IPS-18a (cell line): Measurements from ENCODE around the gene FBXW5.

Experiments
- H3K27ac ChIP-seq: one replicate; pipeline ENCODE4 v1.5.1; 2013; ENCODE audit warnings: low read length
- H3K27me3 ChIP-seq: one replicate; pipeline ENCODE4 v1.6.1; 2013; ENCODE audit warnings: mild to moderate bottlenecking, low read length; ENCODE audit not compliant: control insufficient read depth, insufficient read depth
- H3K36me3 ChIP-seq: one replicate; pipeline ENCODE4 v1.6.1; 2013; ENCODE audit warnings: low read depth, low read length; ENCODE audit not compliant: control insufficient read depth
- H3K4me1 ChIP-seq: one replicate; pipeline ENCODE4 v1.6.1; 2013; ENCODE audit warnings: low read depth, low read length; ENCODE audit not compliant: control insufficient read depth
- H3K4me3 ChIP-seq: one replicate; pipeline ENCODE4 v1.5.1; 2013; ENCODE audit warnings: low read length
- H3K9ac ChIP-seq: one replicate; pipeline ENCODE4 v1.6.1; 2013; ENCODE audit warnings: mild to moderate bottlenecking, low read length, moderate library complexity
- H3K9me3 ChIP-seq: one replicate; pipeline ENCODE4 v1.6.1; 2013; ENCODE audit warnings: low read depth, low read length; ENCODE audit not compliant: control insufficient read depth

FBXW5 gene

DNA sequence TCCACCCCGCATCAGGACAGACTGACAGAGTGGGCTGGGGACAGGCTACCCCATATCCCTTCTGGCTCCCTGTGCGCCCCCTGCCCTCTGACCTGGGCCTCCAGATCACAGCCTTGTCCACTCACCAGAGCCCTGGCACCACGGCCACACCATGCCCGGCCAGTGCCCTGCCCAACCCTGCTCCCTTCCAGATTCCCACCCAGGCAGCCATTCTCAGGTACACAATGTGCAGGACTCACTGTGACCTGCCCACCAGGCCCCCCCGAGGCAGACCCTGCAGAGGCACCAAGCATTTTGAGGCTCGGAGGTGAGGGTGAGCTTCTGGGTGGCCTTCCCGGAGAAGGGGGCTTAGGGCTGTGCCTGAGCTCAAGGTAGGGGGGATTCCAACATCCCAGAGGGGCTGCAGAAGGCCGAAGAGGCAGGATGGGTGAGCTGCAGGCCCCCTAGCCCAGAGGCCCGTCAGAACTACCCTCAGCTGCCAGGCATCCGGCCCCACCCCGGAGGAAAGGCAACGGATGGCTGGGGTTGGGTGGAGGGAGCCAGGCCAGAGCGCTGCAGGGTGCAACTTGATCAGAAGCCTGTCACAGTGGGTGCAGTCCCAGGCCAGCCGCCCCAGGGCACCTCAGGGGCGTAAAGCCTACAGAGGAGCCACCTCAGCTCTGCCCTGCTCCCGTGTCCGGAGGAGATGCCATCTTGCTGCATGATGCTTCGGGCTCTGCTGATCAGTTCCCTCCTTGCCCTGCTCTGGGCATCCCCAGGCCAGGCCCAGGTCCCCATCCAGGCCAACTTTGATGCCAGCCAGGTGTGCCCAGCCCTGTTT is 37.9 kb upstream of the FBXW5 start, which contains the start of gene LCNL1:
TSS of gene LCNL1 (plus strand) at position 762 of the 820 bp plus-strand sequence. CDS start 594 bp downstream, outside the sequence.
- Histone ChIP-seq H3K9ac (no peak within 1 kb of the TSS), H3K36me3 (no peaks in the 10 kb centered on the region), H3K4me1 (no peaks in the 10 kb centered on the region), H3K9me3 (no peaks in the 10 kb centered on the region), H3K4me3 (no peak within 1 kb of the TSS), H3K27ac (no peak within 1 kb of the TSS), H3K27me3 (peaks cover 27% of the 10 kb centered on the region)

DNA sequence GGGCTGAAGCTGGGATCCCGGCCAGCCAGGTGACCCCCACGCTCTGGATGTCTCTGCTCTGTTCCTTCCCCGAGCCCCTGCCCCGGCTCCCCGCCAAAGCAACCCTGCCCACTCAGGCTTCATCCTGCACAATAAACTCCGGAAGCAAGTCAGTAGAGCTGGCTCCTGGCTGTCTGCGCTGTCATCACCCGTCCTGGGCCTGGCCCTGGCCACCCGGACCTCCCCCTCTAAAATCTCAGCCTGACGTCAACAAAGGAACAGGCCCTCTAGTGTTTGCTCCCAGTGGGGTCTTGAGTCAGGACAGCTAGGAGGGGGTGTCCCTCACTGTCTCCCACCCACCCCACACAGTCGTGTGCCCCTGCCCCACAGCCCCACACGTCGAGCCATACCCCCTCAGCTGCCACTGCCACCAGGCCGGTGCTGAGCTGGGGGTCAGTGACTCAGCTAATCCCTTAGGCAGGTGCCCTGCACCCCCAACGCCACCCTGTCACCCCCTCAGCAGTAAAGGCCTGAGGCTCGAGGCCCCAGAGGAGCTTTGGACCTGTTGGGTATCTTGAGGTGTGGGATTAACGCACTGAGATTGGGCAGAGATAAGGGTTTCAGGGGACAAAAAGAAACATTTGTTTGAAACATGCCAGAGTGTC is 37.2 kb upstream of the FBXW5 start:
- Histone ChIP-seq H3K9ac (no peak overlapping the region), H3K27me3 (peaks cover 32% of the 10 kb centered on the region), H3K4me1 (peaks cover 3% of the 10 kb centered on the region), H3K9me3 (no peaks in the 10 kb centered on the region), H3K36me3 (no peaks in the 10 kb centered on the region), H3K27ac (no peak overlapping the region), H3K4me3 (no peak overlapping the region)

DNA sequence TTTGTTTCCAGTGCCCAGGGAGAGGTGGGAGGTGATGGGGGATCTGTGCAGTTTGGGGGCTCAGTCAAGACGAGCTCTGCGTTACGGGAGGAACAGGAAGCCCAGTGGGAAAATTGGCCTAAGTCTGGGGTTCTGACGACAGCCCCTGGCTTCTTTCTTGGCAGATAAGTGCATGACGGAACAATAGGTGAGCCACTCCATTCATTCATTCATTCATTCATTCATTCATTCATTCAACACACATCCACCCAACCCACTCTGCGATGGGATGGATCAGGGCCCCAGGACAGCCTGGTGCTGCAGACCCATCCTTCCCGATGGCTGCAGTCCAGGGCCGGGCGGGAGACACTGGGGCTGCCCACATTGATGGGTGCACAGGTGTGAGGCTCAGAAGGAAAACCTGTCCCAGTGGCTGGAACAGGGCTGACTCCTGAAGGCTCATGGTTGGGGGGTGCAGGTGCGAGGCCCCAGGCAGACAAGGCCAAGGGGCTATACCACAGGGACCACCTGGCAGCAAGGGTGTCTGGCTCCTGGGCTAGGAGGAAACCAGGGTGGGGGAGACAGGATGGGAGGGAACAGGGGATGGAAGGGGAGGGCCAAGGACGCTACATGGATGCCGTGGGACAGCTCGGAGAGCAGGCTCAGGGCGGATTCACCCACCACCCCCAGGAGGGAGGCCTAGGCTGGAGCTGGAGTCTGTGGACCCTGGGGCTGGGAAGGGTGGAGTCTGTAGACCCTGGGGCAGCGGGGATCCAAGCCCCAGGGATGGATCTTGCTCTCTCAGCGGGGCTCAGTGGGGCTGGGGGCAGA is 36.3 kb upstream of the FBXW5 start:
- Histone ChIP-seq H3K4me1 (peaks cover 3% of the 10 kb centered on the region), H3K9me3 (no peaks in the 10 kb centered on the region), H3K27me3 (peaks cover 26% of the 10 kb centered on the region), H3K4me3 (no peak overlapping the region), H3K36me3 (no peaks in the 10 kb centered on the region), H3K9ac (no peak overlapping the region), H3K27ac (no peak overlapping the region)

DNA sequence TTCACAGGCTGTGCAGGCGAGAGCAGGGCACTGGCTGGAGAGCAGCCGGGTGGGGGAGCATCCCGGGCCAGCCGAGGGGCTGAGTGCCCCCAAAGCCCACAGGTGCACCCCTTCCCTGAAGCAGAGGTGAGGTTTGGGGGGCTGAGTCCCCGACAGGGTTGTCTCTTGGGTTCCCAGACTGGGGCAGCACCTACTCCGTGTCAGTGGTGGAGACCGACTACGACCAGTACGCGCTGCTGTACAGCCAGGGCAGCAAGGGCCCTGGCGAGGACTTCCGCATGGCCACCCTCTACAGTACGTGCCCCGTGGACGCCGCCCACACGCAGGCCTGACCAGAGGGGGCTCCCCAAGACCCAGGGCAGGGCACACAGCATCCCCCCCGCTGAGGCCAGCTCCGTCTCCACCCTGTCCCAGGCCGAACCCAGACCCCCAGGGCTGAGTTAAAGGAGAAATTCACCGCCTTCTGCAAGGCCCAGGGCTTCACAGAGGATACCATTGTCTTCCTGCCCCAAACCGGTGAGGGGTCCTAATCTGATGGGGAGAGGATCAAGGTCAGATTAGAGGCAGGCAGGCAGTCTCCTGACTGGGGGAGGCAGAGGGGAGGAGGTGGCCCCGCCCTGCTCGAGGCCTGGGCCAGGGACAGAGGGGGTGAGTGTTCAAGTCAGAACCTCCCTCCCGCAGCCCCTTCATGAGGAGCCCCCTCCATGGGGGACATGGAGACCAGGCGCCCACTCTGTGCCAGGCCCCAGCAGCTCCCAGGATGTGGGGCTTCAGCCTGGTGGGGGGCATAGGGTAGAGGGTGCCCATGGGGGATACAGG is 35.4 kb upstream of the FBXW5 start:
- Histone ChIP-seq H3K27ac (no peak overlapping the region), H3K27me3 (peaks cover 17% of the 10 kb centered on the region), H3K36me3 (no peaks in the 10 kb centered on the region), H3K4me1 (peaks cover 3% of the 10 kb centered on the region), H3K9ac (no peak overlapping the region), H3K9me3 (no peaks in the 10 kb centered on the region), H3K4me3 (no peak overlapping the region)

DNA sequence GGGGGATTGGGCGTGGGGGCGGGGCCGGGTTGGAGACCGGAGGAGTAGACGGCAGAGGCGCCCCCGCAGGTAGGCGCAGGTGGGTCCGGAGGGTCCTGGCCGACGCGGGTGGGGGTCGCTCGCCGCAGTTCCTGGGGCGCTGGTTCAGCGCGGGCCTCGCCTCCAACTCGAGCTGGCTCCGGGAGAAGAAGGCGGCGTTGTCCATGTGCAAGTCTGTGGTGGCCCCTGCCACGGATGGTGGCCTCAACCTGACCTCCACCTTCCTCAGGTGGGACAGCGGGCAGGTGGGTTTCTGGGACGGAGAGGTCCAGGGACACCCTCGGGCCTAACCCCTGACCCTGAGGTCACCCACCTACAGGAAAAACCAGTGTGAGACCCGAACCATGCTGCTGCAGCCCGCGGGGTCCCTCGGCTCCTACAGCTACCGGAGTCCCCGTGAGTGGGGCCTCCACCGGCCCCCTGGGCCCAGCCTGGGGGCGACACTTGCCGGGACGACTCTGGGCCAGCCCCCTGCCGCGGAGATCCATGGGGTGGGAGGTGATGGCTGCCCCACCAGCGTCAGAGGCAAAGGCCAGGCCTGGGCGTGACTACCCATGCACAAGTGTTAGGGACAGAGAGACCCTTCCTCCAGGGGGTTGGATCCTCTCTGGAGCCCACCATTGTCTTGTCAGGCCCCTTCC is 34.5 kb upstream of the FBXW5 start:
- H3K36me3 ChIP-seq: no peaks in the 10 kb centered on the region
- no peak overlapping the region for H3K4me3 ChIP-seq
- no peaks in the 10 kb centered on the region for H3K9me3 ChIP-seq
- H3K27me3 ChIP-seq: peaks cover 7% of the 10 kb centered on the region
- no peak overlapping the region for H3K27ac ChIP-seq
- no peak overlapping the region for H3K9ac ChIP-seq
- peaks cover 3% of the 10 kb centered on the region for H3K4me1 ChIP-seq

DNA sequence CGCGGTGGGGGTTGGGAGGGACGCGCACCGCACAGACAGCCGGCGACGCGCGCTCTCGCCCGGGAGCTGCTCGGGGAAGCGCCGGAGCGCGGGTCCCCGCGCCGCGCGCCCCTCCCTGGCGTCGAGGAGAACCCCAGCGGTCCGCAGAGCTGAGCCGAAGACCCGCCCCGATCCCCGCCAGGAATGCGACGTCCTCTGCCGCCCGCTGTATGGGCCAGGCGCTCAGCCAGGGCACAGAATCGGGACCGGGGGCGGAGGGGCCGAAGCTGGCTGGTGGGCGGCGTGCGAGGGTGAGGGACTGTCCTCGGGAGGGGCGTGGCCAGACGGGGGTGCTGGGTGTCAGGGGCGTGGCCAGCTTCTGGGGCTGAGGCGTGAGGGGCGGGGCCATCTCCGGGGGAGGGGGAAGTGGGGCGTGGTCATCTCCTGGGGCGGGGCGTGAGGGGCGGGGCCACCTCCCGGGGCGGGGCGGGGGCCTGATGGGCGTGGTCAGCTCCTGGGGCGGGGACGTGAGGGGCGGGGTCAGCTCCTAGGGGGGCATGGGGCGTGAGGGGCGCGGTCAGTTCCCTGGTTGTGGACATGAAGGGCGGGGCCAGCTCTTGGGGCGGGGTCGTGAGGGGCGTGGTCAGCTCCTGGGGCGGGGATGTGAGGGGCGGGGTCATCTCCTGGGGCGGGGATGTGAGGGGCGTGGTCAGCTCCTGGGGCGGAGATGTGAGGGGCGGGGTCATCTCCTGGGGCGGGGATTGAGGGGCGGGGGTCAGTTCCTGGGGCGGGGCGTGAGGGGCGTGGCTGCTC is 33.7 kb upstream of the FBXW5 start:
- H3K27me3 ChIP-seq: peaks cover 4% of the 10 kb centered on the region

DNA sequence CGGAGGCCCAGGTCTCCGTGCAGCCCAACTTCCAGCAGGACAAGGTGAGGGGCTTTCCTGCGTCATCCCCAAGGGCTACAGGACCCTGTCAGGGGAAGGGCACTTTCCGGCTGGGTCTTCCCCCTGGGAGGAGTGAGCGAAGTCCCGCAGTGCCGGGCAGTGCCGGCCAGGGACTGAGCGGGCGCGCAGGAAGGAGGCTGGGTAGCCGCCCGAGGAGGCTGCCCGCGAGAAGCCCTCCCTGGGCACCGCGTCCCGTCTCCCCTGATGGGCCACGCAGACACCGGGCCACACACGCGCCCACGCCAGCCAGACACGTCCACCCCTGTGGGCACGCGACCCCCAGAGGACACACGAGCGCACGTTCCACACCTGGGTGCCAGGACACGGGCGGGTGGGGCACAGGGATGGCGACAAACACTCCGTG is 33.1 kb upstream of the FBXW5 start:
- no peak overlapping the region for H3K27ac ChIP-seq
- H3K9ac ChIP-seq: no peak overlapping the region

More for the DNA sequence above, 33.7 kb upstream of the FBXW5 start:
- Histone ChIP-seq H3K4me1 (peaks cover 3% of the 10 kb centered on the region), H3K9ac (no peak overlapping the region), H3K4me3 (peak overlapping the region; percentile 58), H3K36me3 (no peaks in the 10 kb centered on the region), H3K9me3 (no peaks in the 10 kb centered on the region), H3K27ac (no peak overlapping the region)

DNA sequence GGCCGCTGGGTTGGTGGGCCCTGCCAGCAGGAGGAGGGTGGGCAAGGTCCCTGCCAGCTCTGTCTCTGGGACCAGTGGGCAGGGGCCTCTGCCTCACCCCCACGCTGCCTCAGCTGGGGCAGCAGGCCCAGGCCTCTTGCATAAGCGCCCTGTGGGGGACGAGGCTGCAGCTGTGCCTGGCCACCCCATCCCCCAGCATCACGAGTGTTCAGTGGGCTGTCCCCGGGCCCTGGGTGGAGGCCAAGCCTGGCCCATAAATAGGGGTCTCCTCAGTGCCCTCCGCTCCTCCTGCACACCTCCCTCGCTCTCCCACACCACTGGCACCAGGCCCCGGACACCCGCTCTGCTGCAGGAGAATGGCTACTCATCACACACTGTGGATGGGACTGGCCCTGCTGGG is 32.7 kb upstream of the FBXW5 start, which contains the start of gene PTGDS:
TSS of gene PTGDS (plus strand) at position 282 of the 400 bp plus-strand sequence. CDS start at position 357, 75 bp downstream.
- H3K27me3 ChIP-seq: peaks cover 4% of the 10 kb centered on the region

More for the DNA sequence above, 33.1 kb upstream of the FBXW5 start:
- peaks cover 4% of the 10 kb centered on the region for H3K27me3 ChIP-seq
- no peaks in the 10 kb centered on the region for H3K36me3 ChIP-seq
- peaks cover 3% of the 10 kb centered on the region for H3K4me1 ChIP-seq
- peak overlapping the region; percentile 58 for H3K4me3 ChIP-seq
- no peaks in the 10 kb centered on the region for H3K9me3 ChIP-seq

DNA sequence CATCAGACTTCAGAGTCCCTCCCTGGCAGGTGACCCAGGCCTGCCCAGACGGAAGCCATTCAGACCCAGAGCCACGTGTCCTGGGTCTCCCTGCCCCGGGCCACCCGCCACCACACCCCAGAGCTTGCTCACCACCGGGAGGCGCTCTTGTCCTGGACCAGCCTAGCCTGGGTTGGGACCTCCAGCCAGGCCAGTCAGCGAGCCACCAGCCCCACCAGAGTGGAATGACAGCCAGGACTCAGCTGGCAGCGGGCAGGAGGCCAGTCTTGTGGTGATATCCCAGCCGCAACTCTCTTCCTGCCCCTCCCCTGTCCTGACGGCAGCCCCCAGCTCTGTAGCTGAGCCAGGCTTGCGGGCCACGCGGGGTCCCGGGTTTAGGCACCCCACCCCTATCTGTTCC is 31.1 kb upstream of the FBXW5 start:
- Histone ChIP-seq H3K27ac (no peak overlapping the region), H3K36me3 (no peaks in the 10 kb centered on the region), H3K9me3 (no peaks in the 10 kb centered on the region), H3K27me3 (peaks cover 4% of the 10 kb centered on the region), H3K4me1 (peaks cover 3% of the 10 kb centered on the region), H3K9ac (no peak overlapping the region), H3K4me3 (no peak overlapping the region)

More for the DNA sequence above, 32.7 kb upstream of the FBXW5 start, which contains the start of gene PTGDS:
- H3K4me3 ChIP-seq: peak within 1 kb of the TSS; percentile 58
- H3K4me1 ChIP-seq: peaks cover 3% of the 10 kb centered on the region
- no peak within 1 kb of the TSS for H3K27ac ChIP-seq
- no peaks in the 10 kb centered on the region for H3K9me3 ChIP-seq
- H3K9ac ChIP-seq: no peak within 1 kb of the TSS
- no peaks in the 10 kb centered on the region for H3K36me3 ChIP-seq
